ENCODE measurements around the gene ANKRD33B.
"Not testable (repeated sequence)": the region's sequence is repeated elsewhere in the genome, so short reads cannot be mapped to it uniquely, and the experiment has no call there.

The ANKRD33B gene

DNA sequence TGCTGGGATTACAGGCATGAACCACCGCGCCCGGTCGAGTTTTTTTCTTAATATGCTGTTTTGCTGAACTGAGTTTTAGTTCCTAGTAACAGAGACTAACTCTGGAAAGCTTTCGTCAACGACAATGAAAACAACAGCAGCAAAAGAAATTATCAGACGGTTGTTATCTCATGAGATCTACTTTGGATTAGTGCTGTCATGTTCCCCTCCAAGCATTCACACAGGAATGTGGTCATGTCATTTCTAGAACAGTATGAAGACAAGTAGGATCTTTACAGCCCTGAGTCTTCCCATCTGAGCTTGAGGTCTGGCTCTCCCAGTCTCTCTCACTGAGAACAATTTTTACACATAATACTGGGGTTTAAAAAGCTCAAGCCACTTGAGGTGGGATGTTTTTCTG is 4.0 kb upstream of the ANKRD33B start:
- DNase-seq: no peak

DNA sequence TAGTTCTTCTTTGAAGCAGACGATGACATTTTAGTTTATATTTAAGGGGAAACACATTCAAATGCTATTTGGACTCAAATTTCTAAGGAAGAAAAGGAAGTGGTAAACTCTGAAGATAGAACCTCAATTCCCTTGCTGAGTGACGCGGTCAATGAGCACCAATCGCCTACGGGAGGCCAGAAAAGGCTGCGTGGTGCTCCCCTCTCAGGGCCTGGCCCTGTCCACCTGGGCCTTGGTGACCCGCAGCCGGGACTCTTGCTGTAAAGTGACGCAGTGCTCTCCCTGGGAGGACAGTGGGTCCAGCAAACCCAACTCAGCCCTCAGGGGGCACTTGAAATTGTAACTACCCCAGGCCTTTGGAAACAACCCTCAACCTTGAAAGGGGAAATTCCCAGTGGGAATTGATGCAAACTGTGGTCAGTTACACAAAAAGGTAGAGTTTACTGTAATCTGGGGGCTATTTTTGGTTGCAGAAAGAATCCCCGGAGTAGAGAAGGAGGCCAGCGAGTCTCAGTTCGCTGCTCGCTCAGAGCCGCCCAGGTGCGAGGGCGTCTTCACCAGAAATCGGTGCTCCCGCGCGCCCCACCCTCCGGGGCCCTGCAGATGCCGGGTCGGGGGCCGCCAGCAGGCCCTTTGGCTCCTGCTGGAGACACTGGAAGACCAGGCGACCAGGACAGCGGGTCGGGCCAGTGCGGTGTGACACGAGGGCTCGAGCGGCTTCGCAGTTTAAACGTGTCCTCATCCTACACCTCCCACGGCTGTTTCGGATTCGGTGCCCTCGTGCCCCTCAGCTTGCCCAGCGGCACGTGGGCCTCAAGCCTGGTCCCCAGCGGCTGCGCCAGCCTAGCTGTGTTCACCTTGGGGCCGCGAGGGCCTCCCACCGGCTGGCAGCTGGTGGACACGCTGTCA is 1.4 kb upstream of the ANKRD33B start:
- no peak for DNase-seq

DNA sequence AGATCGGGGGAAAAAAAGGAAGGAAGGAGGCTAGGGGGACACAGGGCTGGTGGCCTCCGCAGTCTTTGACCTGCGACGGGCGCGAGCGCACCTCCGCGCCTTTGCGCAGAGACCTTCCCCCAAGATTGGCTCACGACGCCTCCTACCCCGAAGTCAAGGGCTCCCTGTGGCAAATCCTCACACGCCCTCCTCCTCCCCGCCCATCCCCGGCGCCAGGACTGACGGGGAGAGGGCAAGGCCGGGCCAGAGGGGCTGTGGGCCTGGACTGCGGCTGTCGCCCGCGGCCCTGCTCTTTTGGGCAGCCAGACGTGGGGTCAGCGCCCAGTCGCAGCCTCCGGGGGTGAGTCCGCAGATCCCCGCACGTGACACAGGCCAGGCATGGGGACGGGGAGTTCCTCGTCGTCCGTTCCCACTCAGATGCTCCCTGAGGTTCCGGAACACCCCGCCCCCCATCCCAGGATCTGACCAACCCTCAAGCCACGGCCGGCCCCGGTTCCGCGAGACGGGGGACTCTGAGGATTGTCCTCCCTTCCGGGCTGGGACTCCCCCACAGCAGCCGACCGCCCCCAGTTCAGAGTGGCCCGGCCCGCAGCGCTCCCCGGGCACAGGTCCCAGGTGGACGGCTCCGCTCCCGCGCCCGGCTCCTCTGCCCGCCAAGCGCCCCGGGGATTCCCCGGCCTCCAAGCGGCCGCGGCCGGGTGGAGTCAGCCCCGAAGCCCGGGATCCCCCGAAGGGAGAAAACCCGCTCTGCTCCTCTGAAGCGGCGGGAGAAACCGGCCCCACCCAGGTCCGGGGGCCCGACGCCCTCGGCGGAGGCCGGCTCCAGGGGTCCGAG is 543 bp upstream of the ANKRD33B start:
- DNase-seq: peak; percentile 42

DNA sequence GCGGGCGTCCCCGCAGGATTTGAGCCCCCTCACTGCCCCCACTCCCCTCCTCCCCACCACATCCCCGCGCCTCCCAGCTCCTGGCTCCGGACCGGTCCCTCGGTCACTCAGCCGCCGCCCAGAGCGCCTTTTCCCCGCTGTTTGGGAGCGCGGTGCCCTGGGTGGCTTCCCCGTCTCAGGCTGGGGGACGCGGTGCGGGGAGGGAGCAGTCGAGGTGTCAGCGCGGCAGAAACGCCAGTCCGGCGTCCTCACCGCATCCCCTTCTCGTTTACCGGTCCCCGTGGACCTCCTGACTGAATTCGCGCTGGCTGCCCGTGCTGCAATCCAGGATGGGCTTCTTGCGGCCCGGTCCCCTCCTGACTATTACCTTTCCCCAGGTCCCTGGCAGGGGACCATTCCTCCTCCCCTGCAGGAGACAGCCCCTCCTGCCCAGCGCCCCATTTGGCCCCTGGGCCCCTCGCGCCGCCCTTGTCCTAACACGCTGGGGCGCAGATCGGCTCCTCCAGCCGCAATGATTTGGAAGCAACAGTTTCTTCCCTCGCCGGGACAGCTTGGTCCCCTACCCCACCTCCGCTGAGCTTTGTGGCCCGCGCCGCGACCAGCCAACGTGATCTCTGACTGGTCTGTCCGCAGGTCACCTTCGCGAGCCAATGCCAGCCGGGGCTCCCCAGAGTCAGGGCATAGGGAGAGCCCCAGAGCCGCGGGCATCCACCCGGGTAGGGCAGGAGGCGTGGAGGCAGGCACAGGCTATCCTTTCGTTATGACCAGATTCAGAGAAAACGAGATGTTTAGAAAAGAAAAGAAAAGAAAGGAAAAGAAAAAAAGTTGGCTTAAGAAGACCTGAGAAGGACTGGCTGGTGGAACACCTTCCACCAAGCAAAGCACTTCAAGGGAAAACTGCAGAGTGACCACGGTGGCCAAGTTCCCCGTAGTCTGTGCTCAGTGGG is 1.2 kb downstream of the ANKRD33B start:
- no peak for DNase-seq

DNA sequence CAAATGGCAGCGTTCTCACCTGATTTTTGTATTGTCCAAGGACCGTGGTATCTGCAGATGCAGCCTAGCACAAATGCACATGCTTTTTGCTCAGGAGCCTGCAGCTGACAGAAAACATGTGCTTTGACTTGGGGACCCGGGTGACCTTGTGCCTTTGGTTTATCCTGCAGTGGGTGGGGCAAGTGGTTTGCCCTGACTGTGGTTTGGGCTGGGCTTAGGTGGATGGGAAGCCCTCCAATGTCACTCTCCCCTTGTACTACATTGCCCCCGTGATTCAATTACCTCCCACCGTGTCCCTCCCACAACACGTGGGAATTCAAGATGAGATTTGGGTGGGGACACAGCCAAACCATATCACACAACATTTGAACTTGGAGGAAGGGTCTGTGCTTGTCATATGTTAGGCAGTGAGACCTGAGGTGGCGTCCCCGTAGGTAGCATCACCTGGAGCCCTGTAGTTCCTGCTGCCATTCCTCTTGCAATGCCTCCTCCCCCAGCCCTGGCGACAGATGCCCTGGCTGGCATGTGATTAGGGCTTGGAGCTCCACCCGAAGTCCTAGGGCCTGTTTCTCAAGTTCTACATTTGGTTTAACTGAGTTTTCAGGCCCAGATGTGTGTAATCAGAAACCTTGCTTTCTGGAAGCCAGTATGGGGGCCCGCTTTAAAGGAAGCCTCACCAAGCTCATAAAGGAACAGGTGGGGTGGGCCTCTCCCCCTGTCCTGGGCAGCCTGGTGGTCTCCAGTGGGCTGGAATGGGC is 2.1 kb downstream of the ANKRD33B start:
- DNase-seq: no peak

DNA sequence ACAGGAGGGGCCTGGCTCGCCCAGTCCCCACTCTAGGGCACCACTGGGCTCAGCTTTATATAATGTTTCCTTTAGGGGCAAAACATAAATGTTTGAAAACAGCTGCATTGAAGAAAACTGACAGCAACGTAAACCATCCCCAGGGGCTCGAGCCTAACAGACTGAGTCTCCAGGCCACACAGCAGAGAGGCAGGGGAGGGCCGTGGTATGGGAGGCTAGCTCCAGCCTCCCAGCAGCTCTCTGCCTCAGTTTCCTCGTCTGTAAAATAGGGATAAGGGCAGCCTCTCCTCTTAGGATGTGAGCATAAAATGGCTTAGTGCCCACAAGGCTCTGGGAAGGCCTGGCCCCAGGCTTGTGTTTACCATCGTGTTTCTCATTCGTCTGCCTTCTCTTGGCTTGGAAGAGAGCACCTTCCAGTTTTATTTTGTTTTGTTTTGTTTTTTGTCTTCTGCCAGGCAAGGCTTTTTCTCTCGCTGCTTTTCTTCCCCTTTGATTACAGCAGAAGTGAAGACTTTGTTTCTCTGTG is 2.7 kb downstream of the ANKRD33B start:
- no peak for DNase-seq

DNA sequence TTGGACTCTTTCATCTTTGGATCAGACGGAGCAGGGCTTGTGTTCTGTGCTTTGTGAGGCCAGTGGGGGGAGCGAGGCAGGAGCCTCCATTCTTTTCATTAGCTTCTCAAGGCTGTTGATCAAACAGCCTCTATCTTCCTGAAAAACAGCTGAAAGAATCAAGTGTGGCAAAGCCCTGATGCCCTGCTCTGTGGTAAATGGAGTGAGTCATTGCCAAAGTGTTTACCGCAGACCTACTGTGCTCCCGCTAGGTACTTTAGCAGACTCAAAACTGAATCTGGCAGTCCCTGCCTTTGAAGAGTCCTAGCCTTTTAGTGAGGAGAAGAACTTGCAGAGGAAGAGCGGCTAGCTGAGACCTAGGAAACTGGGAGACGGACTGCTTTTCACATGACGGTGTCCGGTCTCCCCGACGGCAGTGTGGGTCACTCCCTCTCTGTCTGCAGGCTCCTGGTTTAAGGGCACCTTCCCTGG is 3.3 kb downstream of the ANKRD33B start:
- no peak for DNase-seq

DNA sequence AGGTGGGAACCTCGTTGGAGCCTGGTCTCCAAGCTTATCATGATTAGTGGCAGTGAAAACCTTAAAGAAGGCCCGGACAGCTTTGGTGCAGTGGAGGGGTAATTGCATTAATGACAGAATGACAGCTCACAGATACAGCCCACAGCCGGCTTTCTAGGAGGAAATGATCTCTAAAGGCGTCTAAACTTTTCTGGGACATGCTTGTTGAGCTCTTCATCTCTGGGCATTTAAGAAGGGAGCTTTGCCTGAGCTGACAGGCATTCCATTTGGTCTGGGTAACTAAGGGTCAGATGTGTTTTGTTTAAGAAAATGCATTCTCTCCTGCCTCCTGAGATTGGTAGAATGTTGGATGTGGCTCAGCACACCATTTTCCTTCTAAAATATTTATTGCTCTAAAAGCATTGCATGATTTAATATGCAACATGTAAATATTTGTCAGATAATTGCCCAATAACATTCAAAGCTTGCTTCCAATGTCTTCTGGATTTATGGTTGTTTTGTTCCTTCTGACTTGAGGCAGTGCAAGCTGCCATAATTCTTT is 4.0 kb downstream of the ANKRD33B start:
- no peak for DNase-seq

DNA sequence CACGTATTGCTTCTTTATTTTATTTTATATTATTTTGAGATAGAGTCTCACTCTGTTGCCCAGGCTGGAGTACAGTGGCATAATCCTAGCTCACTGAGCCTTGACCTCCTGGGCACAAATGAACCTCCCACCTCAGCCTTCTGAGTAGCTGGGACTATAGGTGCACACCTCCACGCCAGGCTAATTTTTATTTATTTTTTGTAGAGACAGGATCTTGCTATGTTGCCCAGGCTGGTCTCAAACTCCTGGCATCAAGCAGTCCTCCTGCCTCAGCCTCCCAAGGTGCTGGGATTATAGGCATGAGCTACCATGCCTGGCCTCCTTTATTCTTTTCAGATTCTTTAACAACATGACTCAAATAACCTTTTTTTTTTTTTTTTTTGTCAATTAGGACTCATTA is 6.7 kb downstream of the ANKRD33B start:
- DNase-seq: not testable (repeated sequence)

DNA sequence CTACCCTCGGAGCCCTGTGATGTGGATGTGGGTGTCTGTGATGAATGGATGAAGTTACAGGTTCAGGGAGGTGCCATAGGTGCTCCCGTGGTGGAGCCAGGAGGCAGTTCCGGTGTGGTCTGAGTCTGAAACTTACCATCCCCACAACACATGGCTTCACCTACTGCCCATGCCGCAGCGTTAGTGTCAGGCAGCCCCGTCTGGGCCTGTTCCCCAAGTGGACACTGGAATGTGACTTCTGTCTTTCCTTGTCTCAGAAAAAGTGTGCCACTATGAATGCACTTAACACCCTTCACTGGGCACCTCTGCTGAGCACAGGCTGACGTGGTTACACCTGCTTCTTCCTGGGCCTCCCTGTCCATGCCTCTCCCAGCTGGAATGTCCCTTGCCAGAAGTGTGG is 8.6 kb downstream of the ANKRD33B start:
- no peak for DNase-seq

DNA sequence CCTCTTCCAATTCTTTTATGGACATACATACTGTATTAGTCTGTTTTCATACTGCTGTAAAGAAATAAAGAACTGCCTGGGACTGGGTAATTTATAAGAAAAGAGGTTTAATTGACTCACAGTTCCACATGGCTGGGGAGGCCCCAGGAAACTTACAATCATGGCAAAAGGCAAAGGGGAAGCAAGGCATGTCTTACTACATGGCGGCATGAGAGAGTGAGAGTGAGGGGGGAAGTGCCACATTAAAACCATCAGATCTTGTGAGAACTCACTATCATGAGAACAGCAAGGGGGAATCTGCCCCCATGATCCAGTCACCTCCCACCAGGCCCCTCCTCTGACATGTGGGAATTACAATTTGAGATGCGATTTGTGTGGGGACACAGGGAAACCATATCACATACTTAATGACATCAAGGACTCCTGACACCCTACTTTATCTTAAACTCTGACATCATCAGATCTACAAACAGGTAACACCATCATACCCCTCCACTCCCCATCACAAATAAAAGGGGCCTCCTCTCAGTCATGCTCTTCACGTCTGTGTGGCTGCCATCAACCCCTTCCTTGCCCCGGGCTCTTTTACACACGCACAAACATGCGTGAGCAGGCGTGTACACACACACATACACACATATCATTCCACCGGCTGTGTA is 9.7 kb downstream of the ANKRD33B start:
- no peak for DNase-seq

DNA sequence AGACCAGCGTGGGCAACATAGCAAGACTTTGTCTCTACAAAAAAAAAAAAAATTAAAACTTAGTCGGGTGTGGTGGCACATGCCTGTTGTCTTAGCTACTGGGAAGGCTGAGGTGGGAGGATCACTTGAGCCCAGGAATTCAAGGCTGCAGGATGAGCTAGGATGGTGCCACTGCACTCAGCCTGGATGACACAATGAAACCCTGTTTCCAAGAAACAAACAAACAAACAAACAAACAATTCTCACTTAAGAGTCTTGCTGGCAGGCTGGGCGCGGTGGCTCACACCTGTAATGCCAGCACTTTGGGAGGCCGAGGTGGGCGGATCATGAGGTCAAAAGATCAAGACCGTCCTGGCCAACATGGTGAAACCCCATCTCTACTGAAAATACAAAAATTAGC is 11.0 kb downstream of the ANKRD33B start:
- DNase-seq: not testable (repeated sequence)

DNA sequence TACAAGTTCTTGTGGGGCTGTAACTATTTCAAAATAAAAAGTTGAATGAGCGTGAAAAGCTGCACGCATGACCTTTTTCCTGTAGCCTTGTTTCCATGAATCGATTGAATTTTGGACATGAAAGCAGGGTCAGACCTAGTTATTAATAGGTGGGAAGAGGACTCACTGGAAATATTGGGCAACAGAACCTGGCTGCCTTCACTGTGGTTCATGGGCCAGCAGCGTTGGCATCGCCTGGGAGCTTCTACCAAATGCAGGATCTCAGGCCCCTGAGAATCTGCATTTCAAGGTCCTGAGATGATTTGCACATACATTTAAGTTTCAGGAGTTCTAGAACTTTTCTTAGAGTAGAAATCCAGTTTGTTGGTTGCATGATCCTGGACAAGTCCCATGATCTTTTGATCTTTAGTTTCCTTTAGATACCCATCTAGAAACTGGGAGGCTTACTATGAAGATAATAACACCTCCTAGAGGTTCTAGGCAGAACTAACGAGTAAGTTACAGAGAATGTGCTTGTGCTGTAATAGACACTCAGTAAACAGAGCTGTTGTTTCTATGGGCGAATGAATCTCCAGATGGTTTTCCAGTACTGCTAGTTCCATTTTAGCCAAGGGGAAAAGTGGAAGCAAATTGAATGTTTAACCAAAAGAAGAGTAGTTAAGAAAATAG is 12.4 kb downstream of the ANKRD33B start:
- no peak for DNase-seq

DNA sequence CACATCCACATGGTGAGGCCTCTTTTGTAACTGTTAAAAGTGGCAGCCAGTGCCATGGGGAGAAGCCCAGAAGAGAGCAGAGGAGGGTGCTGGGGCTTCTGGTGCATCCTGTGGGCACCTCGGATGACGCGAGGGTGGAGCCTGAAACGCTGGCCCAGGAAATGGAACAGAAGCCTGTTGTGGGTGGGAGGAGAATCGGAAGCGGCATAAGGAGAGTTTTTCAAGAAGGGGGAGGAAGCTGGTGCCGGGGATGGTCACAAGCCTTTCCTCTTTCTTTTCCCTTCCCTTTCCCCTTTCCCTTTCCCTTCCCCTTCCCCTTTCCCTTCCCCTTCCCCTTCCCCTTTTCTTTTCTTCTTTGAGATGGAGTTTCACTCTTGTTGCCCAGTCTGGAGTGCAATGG is 12.9 kb downstream of the ANKRD33B start:
- DNase-seq: no peak

DNA sequence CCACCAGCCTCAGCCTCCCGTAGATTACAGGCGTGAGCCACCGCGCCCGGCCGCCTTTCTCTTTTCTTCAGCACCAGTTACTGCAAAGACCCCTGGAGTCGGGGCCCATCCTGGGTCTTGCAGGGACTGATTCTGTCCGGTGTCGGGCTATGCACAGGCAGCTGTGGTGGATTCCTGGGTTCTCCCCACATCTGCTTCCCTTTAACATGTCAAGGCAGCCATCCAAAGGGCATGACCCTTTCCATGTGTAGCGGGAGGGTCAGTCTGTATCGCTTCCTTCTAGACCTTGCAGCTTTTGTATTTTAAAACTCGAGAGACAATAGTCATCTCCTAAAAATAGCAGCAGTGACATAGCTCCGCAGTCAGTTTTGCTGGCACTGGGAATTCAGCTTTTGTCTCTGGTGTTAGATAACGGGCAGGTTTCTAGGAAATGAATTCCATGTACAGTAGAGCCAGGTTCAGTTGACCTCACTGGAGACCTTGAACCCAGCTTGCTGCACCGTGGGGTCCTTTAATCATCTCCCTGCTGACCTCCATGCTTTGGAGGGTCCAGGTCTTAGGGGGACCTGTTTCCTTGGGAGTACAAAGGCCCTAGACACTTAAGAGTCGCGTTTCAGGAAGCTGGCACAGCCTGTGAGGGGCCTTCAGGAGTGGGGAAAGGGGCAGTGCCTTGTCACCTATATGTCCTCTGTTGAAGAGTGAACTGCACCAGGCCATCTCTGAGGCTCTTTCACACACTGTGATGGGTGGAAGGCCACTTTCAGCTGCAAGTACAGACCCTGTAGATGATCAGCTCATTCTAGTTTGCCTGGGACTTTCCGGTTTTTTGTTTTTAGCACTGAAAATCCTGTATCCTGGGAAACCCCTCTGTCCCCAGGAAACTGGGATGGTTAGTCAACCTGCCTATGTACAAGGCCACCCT is 13.8 kb downstream of the ANKRD33B start:
- no peak for DNase-seq

DNA sequence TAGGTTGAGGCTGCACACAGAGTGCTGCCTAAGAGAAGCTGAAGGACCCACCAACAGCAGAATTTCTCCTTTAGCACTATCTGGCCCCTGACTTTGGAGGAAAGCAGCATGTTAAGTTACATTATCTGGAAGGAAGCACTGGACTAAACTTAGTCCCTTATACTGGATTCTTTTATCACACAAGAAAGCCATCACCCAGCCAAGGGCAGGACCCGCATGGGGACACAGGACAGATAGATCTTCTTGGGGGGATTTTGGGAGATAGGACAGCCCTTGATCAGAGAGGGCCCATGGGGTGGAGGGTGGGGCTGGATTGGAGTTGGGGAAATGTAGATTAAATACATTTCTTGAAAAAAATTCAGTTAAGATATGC is 14.4 kb downstream of the ANKRD33B start:
- no peak for DNase-seq

DNA sequence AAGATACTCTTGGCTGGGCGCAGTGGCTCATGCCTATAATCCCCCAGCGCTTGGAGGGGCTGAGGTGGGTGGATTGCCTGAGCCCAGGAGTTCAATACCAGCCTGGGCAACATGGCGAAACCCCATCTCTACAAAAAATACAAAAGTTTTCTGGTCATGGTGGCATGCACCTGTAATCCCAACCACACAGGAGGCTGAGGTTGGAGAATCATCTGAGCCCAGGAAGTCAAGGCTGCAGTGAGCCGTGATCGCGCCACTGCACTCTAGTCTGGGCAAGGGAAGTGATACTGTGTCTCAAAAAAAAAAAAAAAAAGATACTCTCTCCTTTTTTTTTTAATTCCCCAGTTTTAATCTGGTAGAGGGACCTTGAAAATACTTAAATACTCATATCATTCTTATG is 15.0 kb downstream of the ANKRD33B start:
- no peak for DNase-seq

DNA sequence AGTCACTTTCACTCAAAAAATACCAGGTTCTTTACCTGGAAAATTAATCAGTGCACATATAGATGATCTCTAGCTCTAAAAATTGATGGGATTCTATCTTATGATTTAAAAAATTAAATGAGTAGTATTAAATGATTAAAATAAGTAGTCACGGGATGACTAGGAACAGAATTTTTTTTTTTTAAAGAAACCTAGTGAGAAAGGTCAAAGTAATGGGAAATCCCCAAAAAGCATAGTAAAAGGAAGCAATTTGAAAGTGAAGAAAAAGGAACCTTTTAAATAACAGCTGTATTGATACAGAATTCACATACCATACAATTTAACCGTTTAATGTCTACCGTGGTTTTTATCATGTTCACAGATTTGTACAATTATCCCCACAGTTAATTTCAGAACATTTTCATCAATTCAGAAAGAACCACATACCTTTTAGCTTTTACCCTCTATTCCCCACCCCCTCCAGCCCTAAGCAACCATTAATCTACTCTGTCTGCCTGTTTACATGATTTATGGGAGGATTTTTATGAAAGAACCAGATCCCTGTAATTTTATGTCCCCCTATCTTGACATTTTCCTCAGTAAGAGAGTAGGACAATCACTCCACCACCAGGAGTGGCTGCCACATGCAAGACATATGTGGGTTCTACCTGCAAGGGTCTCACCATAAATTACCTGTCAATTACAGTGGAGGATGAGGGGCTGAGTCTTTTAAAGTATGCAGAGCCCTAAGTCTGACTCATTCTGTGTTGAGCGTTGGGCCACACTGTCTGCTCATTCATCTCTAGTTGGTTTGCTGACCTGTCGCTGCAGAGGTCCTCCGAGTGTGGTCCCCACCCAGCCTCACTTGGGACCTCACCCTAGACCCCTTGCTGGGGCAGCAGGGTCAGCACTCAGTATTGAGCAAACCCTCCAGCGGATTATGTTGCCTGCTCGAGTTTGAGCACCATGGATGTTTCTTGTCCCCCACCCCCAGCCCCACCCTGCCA is 16.0 kb downstream of the ANKRD33B start:
- no peak for DNase-seq
